Activated T-helper 1 cell treated with anti-CD3 and anti-CD28 coated beads, Interleukin-12 subunit alpha, Interleukin-12 subunit beta, Interleukin-2, Interleukin-4 antibody, amounts not matched to agents 30 ng/mL and 10 ng/mL and 1 ng/mL, durations not matched to agents 14 hours and 24 hours and 36 hours (primary cell): ENCODE measurements around the gene GTF2E1. TPM values are rescaled to one million over a fixed set of nuclear protein-coding genes. Genes with fewer than 3 reads are reported as not detected.
A peak's percentile ranks its signal among the peaks of the same experiment; 100 is the strongest.
"Not testable (repeated sequence)": the region's sequence is repeated elsewhere in the genome, so short reads cannot be mapped to it uniquely, and the experiment has no call there.

Experiments used
- DNase-seq: peaks from one replicate; pipeline ENCODE4 v3.0.0; 2021; ENCODE audit warnings: low spot score
- H3K27ac Mint-ChIP-seq: one replicate; pipeline ENCODE4 v1.8.0; 2021; ENCODE audit warnings: mild to moderate bottlenecking, mixed read lengths
- H3K27me3 Mint-ChIP-seq: one replicate; pipeline ENCODE4 v1.8.0; 2022; ENCODE audit warnings: mild to moderate bottlenecking, moderate library complexity, mixed read lengths; ENCODE audit not compliant: insufficient read depth
- H3K36me3 Mint-ChIP-seq: one replicate; pipeline ENCODE4 v1.8.0; 2021; ENCODE audit warnings: low read depth, mixed read lengths
- H3K4me1 Mint-ChIP-seq: one replicate; pipeline ENCODE4 v1.8.0; 2021; ENCODE audit warnings: low read depth, mixed read lengths
- H3K4me3 Mint-ChIP-seq: one replicate; pipeline ENCODE4 v1.8.0; 2021; ENCODE audit warnings: mild to moderate bottlenecking, moderate library complexity, mixed read lengths
- H3K9me3 Mint-ChIP-seq: one replicate; pipeline ENCODE4 v1.8.0; 2021; ENCODE audit warnings: mixed read lengths
- intact Hi-C: fragments of 100-400 bp; cut with micrococcal nuclease; formaldehyde crosslinking; loops from one replicate; pipeline ENCODE4 v1.15.1; 2024
- total RNA-seq: library from RNA; stranded (reverse); gene quantifications from 2 replicates; pipeline ENCODE4 v1.2.3, GENCODE V29; 2022

GTF2E1 gene
- total RNA-seq: 25.3 and 29.2 TPM in 2 replicates

- Mint-ChIP-seq H3K4me3 (peak within 1 kb of the TSS; percentile 84), H3K4me1 (peaks cover 22% of the 10 kb centered on the region), H3K27ac (peak within 1 kb of the TSS; percentile 89), H3K36me3 (peaks cover 9% of the 10 kb centered on the region), H3K9me3 (peaks cover 3% of the 10 kb centered on the region), H3K27me3 (no peaks in the 10 kb centered on the region)
- intact Hi-C loops: loop anchor here (1.0 to 10.0 kb wide), 11 partner anchors 32 to 1642 kb away; partner anchors contain the start of genes COX17, EAF2, FAM162A and IQCB1
- peak; percentile 95 for DNase-seq
These were observed at the start of gene GTF2E1, which contains the start of gene RABL3 for GRCh38 chr3:120742198-120742848. Gene GTF2E1 (plus strand): TSS chr3:120742744. CDS start chr3:120750553, 7,809 bp downstream. Gene RABL3 (minus strand): TSS chr3:120742516. CDS start chr3:120742507, 9 bp downstream.

- H3K27me3 Mint-ChIP-seq: no peaks in the 10 kb centered on the region
- DNase-seq: no peak
- H3K4me1 Mint-ChIP-seq: no peaks in the 10 kb centered on the region
- H3K36me3 Mint-ChIP-seq: peaks cover 4% of the 10 kb centered on the region
- H3K9me3 Mint-ChIP-seq: no peaks in the 10 kb centered on the region
- H3K27ac Mint-ChIP-seq: no peak overlapping the region
- intact Hi-C loops: no loop called here
- H3K4me3 Mint-ChIP-seq: no peak overlapping the region
These were observed 48.9 kb upstream of the GTF2E1 start for GRCh38 chr3:120693439-120694171.

GRCh38 chr3:120699333-120699732 is 43.2 kb upstream of the GTF2E1 start:
- Mint-ChIP-seq H3K9me3 (peaks cover 13% of the 10 kb centered on the region), H3K4me1 (no peaks in the 10 kb centered on the region), H3K36me3 (peaks cover 17% of the 10 kb centered on the region), H3K4me3 (no peak overlapping the region), H3K27me3 (no peaks in the 10 kb centered on the region), H3K27ac (no peak overlapping the region)
- DNase-seq: no peak
- intact Hi-C loops: no loop called here

DNA sequence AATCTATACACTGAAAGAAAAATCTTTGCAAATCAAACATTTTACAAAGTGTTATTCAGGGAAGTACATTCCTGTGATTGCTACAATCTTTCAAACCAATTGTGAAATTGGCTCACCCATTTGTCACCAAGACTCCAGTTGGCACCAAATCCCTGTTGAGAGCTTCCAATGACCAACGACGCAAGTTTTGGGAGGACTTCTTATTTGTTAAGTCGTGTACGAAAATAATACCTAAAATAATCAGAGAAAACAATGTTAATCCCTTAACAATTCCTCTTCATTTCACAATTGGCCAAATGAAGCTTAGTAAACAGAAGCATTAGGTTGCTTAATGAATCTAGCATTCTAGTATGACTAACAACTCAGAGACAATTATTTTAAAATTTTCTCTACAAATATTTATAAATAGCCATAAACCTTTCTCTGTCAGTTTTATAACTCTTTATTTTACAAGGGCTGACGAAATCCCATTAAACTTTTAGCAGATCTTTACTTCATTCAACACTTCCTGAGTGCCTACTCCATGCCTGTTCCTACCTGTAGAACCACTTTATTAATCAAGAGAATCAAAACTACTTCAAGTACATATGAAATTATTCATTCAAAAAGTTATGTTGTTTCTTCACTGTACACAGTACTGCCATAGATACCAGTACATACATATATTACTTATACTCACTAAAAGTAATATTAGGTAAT is 36.5 kb upstream of the GTF2E1 start:
- no peaks in the 10 kb centered on the region for H3K27me3 Mint-ChIP-seq
- H3K4me1 Mint-ChIP-seq: no peaks in the 10 kb centered on the region
- no peak for DNase-seq
- peaks cover 13% of the 10 kb centered on the region for H3K9me3 Mint-ChIP-seq
- peaks cover 27% of the 10 kb centered on the region for H3K36me3 Mint-ChIP-seq
- no peak overlapping the region for H3K4me3 Mint-ChIP-seq
- no peak overlapping the region for H3K27ac Mint-ChIP-seq
- intact Hi-C loops: no loop called here

DNA sequence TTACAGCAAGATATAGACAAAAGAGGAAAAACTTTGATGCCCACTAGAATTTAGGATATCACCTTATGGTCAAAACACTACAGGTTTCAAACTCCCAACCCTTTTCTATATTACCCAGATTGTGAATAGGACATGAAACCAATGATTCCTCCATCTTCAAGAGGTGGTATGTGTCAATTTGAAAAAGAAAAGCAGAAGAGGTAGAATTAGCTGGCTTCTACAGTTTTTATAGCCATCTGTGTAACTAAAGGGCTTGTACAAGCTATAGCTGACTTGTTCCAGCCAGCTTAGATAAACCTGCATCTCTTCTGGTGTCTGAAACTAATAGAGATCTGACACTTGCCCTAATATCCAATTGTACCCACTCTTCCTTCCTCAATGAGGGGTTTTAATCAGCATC is 35.6 kb upstream of the GTF2E1 start:
- intact Hi-C loops: no loop called here

GRCh38 chr3:120708408-120708807 is 34.1 kb upstream of the GTF2E1 start:
- intact Hi-C loops: no loop called here
- no peaks in the 10 kb centered on the region for H3K4me1 Mint-ChIP-seq

More for the DNA sequence above, 35.6 kb upstream of the GTF2E1 start:
- Mint-ChIP-seq H3K27me3 (no peaks in the 10 kb centered on the region), H3K27ac (no peak overlapping the region), H3K4me3 (no peak overlapping the region), H3K9me3 (peaks cover 13% of the 10 kb centered on the region), H3K36me3 (peaks cover 27% of the 10 kb centered on the region), H3K4me1 (no peaks in the 10 kb centered on the region)
- DNase-seq: no peak

DNA sequence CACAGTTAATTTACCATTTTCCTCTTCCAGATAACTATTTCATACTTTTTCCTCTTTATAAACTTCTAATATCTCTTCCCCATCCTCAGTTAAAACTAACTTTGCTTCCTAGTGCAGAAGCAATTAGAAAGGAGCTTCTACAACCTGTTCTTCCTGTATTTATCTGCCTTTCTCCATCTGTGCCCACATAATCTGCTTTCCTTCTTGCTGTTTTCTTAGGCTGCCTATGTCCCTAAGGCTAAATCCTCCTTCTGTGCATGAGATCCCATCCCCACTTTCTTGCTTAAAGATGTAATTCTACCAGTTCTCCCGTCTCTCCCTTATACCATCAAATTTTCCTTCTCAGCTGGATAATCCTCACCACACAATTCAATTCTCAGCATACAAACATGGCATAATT is 32.2 kb upstream of the GTF2E1 start:
- intact Hi-C loops: no loop called here
- Mint-ChIP-seq H3K4me1 (no peaks in the 10 kb centered on the region), H3K27ac (no peak overlapping the region), H3K9me3 (no peaks in the 10 kb centered on the region), H3K27me3 (no peaks in the 10 kb centered on the region), H3K36me3 (peaks cover 10% of the 10 kb centered on the region), H3K4me3 (no peak overlapping the region)
- DNase-seq: no peak

More at GRCh38 chr3:120708408-120708807, 34.1 kb upstream of the GTF2E1 start:
- peaks cover 8% of the 10 kb centered on the region for H3K9me3 Mint-ChIP-seq
- H3K36me3 Mint-ChIP-seq: peaks cover 22% of the 10 kb centered on the region
- no peak for DNase-seq
- no peaks in the 10 kb centered on the region for H3K27me3 Mint-ChIP-seq
- H3K4me3 Mint-ChIP-seq: no peak overlapping the region
- no peak overlapping the region for H3K27ac Mint-ChIP-seq

GRCh38 chr3:120713262-120713661 is 29.3 kb upstream of the GTF2E1 start:
- Mint-ChIP-seq H3K9me3 (no peaks in the 10 kb centered on the region), H3K36me3 (peaks cover 3% of the 10 kb centered on the region), H3K4me3 (no peak overlapping the region), H3K27me3 (no peaks in the 10 kb centered on the region), H3K27ac (no peak overlapping the region), H3K4me1 (no peaks in the 10 kb centered on the region)
- DNase-seq: no peak
- intact Hi-C loops: no loop called here

- intact Hi-C loops, H3K9me3 Mint-ChIP-seq: not testable (repeated sequence)
- H3K27ac Mint-ChIP-seq: peak overlapping the region; percentile 19
These were observed 23.2 kb upstream of the GTF2E1 start for GRCh38 chr3:120719167-120719834.

GRCh38 chr3:120726791-120727190 is 15.8 kb upstream of the GTF2E1 start:
- H3K4me1 Mint-ChIP-seq: no peaks in the 10 kb centered on the region
- H3K36me3 Mint-ChIP-seq: peaks cover 30% of the 10 kb centered on the region
- no peak overlapping the region for H3K27ac Mint-ChIP-seq
- intact Hi-C loops: no loop called here
- no peak overlapping the region for H3K4me3 Mint-ChIP-seq
- H3K9me3 Mint-ChIP-seq: no peaks in the 10 kb centered on the region
- no peaks in the 10 kb centered on the region for H3K27me3 Mint-ChIP-seq
- DNase-seq: no peak

More at GRCh38 chr3:120719167-120719834, 23.2 kb upstream of the GTF2E1 start:
- DNase-seq: peak; percentile 56
- peaks cover 17% of the 10 kb centered on the region for H3K36me3 Mint-ChIP-seq
- H3K4me1 Mint-ChIP-seq: peaks cover 20% of the 10 kb centered on the region
- not testable (repeated sequence) for H3K27me3 Mint-ChIP-seq
- H3K4me3 Mint-ChIP-seq: peak overlapping the region; percentile 50

- H3K27me3 Mint-ChIP-seq: no peaks in the 10 kb centered on the region
- H3K36me3 Mint-ChIP-seq: peaks cover 22% of the 10 kb centered on the region
- H3K4me3 Mint-ChIP-seq: no peak overlapping the region
- no peaks in the 10 kb centered on the region for H3K4me1 Mint-ChIP-seq
- peaks cover 13% of the 10 kb centered on the region for H3K9me3 Mint-ChIP-seq
- no peak overlapping the region for H3K27ac Mint-ChIP-seq
- no peak for DNase-seq
- intact Hi-C loops: no loop called here
These were observed 11.7 kb upstream of the GTF2E1 start for GRCh38 chr3:120730576-120731542.

DNA sequence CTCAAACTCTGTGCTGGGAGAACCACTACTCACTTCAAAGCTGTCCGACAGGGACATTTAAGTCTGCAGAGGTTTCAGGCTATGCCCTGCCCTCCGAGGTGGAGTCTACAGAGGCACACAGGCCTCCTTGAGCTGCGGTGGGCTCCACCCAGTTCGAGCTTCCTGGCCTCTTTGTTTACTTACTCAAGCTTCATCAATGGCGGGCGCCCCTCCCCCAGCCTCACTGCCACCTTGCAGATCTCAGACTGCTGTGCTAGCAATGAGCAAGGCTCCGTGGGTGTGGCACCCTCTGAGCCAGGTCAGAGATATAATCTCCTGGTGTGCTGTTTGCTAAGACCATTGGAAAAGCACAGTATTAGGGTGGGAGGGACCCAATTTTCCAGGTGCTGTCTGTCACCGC is 4.5 kb upstream of the GTF2E1 start:
- H3K27me3 Mint-ChIP-seq, H3K4me1 Mint-ChIP-seq, intact Hi-C loops, H3K4me3 Mint-ChIP-seq, DNase-seq, H3K27ac Mint-ChIP-seq: not testable (repeated sequence)
- H3K9me3 Mint-ChIP-seq: peaks cover 30% of the 10 kb centered on the region
- peaks cover 18% of the 10 kb centered on the region for H3K36me3 Mint-ChIP-seq
